HG03521 (cell line): ENCODE measurements around the gene CGNL1.

Source experiments
- ATAC-seq: cut with Tn5 transposase; IDR thresholded peaks from one replicate; pipeline ENCODE4 v1.9.1; 2021; ENCODE audit warnings: mild to moderate bottlenecking, moderate library complexity; ENCODE audit not compliant: unreplicated experiment

CGNL1 gene

GRCh38 chr15:57422113-57422754, 45.9 kb downstream of the CGNL1 start:
- ATAC-seq, result peak; percentile 73

GRCh38 chr15:57423599-57424140, 47.4 kb downstream of the CGNL1 start:
- ATAC-seq, result no peak

- no peak for ATAC-seq
Observed at GRCh38 chr15:57424628-57425405, 48.5 kb downstream of the CGNL1 start.

- ATAC-seq, result no peak
Observed at GRCh38 chr15:57425842-57426241, 49.5 kb downstream of the CGNL1 start.

- no peak for ATAC-seq
Observed at GRCh38 chr15:57427367-57427821, 51.1 kb downstream of the CGNL1 start.

GRCh38 chr15:57432141-57432741, 55.9 kb downstream of the CGNL1 start:
- no peak for ATAC-seq

GRCh38 chr15:57436166-57436565, 59.9 kb downstream of the CGNL1 start:
- no peak for ATAC-seq

GRCh38 chr15:57436961-57437360, 60.7 kb downstream of the CGNL1 start:
- no peak for ATAC-seq

GRCh38 chr15:57437564-57437963, 61.3 kb downstream of the CGNL1 start:
- ATAC-seq, result no peak

- ATAC-seq, result no peak
Observed at GRCh38 chr15:57438166-57438565, 61.9 kb downstream of the CGNL1 start.

GRCh38 chr15:57439128-57440027, 63.1 kb downstream of the CGNL1 start:
- no peak for ATAC-seq

GRCh38 chr15:57440167-57440566, 63.9 kb downstream of the CGNL1 start:
- no peak for ATAC-seq

GRCh38 chr15:57440799-57441198, 64.5 kb downstream of the CGNL1 start:
- no peak for ATAC-seq

GRCh38 chr15:57442335-57442734, 66.0 kb downstream of the CGNL1 start:
- no peak for ATAC-seq

GRCh38 chr15:57443486-57443885, 67.2 kb downstream of the CGNL1 start:
- no peak for ATAC-seq

- ATAC-seq, result no peak
Observed at GRCh38 chr15:57444877-57445513, 68.7 kb downstream of the CGNL1 start.

GRCh38 chr15:57445872-57446271, 69.6 kb downstream of the CGNL1 start:
- no peak for ATAC-seq

GRCh38 chr15:57446393-57446792, 70.1 kb downstream of the CGNL1 start:
- no peak for ATAC-seq

GRCh38 chr15:57451555-57451954, 75.2 kb downstream of the CGNL1 start:
- ATAC-seq, result no peak

GRCh38 chr15:57452090-57452754, 75.9 kb downstream of the CGNL1 start:
- ATAC-seq, result no peak
